Endothelial cell of umbilical vein (primary cell): Measurements from ENCODE around the gene ZNRD2. TPM values are rescaled to one million over a fixed set of nuclear protein-coding genes. Genes with fewer than 3 reads are reported as not detected.

Source experiments
- BruUV-seq: library from RNA; stranded (reverse); fragments of 400-500 nt; replicated peaks from 2 replicates; lab custom pipeline; 2021; lab: Mats Ljungman, UMichigan
- CTCF ChIA-PET: fragments of 300-600, 350-600 bp; sonication (Branson Sonifier 250); formaldehyde crosslinking; loops from one replicate; lab custom pipeline; 2021; ENCODE audit warnings: antibody characterized with exemption, inconsistent platforms; lab: Charles Lee
- POLR2A ChIA-PET: fragments of 300-600, 350-600 bp; sonication (Branson Sonifier 250); formaldehyde crosslinking; loops from one replicate; lab custom pipeline; 2021; ENCODE audit warnings: antibody characterized with exemption, inconsistent platforms; lab: Charles Lee
- DNase-seq: peaks from one replicate; pipeline ENCODE4 v3.0.0-alpha.2; 2011; ENCODE audit warnings: low read depth, low spot score
- FAIRE-seq: peaks from 2 replicates; lab custom pipeline; 2011; peaks lifted over from hg19 to GRCh38; lab: Jason Lieb, UNC
- H2AFZ ChIP-seq: 2 replicates; pipeline ENCODE4 v1.6.0; 2012; ENCODE audit warnings: low read depth, low read length, control low read depth, inconsistent platforms
- H3K27ac ChIP-seq: 2 replicates; pipeline ENCODE4 v1.5.1; 2011; ENCODE audit warnings: low read depth, mild to moderate bottlenecking, control low read depth, low read length, moderate library complexity; ENCODE audit not compliant: insufficient read depth
- H3K27me3 ChIP-seq, 2 experiments: 2 replicates each; pipeline versions ENCODE4 v1.6.0 to v1.6.1; 2011; ENCODE audit warnings: low read length in 2 of 2, mixed read lengths in 1 of 2; ENCODE audit not compliant: control insufficient read depth in 2 of 2, insufficient read depth in 2 of 2
- H3K36me3 ChIP-seq, 2 experiments: 2 replicates in 1 of 2; 3 replicates in 1 of 2; pipeline ENCODE4 v1.5.1; 2011; ENCODE audit warnings: low read length in 2 of 2, mild to moderate bottlenecking in 1 of 2, moderate library complexity in 1 of 2; ENCODE audit not compliant: control insufficient read depth in 2 of 2, insufficient read depth in 2 of 2; ENCODE audit errors: extremely low read depth in 1 of 2
- H3K4me1 ChIP-seq: 3 replicates; pipeline ENCODE4 v1.5.1; 2011; ENCODE audit warnings: mild to moderate bottlenecking, low read length; ENCODE audit not compliant: control insufficient read depth, insufficient read depth; ENCODE audit errors: extremely low read depth
- H3K4me2 ChIP-seq: 2 replicates; pipeline ENCODE4 v1.6.1; 2011; ENCODE audit warnings: low read length, control low read depth, mixed read lengths; ENCODE audit not compliant: insufficient read depth
- H3K4me3 ChIP-seq, 3 experiments: fragments of 200-600 bp in 1 of 3; sonication (generic), shearing (Covaris generic) in 1 of 3; replicated peaks in 1 of 3; 2 replicates each; pipeline ENCODE4 v1.5.1; 2011 to 2016; ENCODE audit warnings: control low read depth in 3 of 3, low read length in 3 of 3, mild to moderate bottlenecking in 2 of 3, inconsistent platforms in 1 of 3, low read depth in 1 of 3, moderate library complexity in 1 of 3; ENCODE audit not compliant: insufficient read depth in 1 of 3
- H3K79me2 ChIP-seq: 2 replicates; pipeline ENCODE4 v1.6.0; 2012; ENCODE audit warnings: low read length, inconsistent platforms; ENCODE audit not compliant: control insufficient read depth, insufficient read depth
- H3K9ac ChIP-seq: replicated peaks from 2 replicates; pipeline ENCODE3; 2011; ENCODE audit warnings: low read length, control low read depth; ENCODE audit not compliant: insufficient read depth; ENCODE audit errors: extremely low read depth
- H3K9me1 ChIP-seq: replicated peaks from 3 replicates; pipeline ENCODE4 v1.6.0; 2011; ENCODE audit warnings: mild to moderate bottlenecking, low read length; ENCODE audit not compliant: control insufficient read depth, insufficient read depth; ENCODE audit errors: extremely low read depth
- H3K9me3 ChIP-seq: replicated peaks from 2 replicates; pipeline ENCODE4 v1.5.1; 2012; ENCODE audit warnings: low read length, inconsistent platforms; ENCODE audit not compliant: control insufficient read depth, insufficient read depth
- H4K20me1 ChIP-seq: replicated peaks from 2 replicates; pipeline ENCODE3; 2011; ENCODE audit warnings: mild to moderate bottlenecking, low read length; ENCODE audit not compliant: control insufficient read depth, insufficient read depth; ENCODE audit errors: extremely low read depth
- CTCF ChIP-seq, 2 donors: IDR thresholded peaks; 1 replicate in 1 of 2; 2 replicates in 1 of 2; pipeline ENCODE4 v1.5.1; 2011; ENCODE audit warnings: low read length in 2 of 2, mild to moderate bottlenecking in 2 of 2, moderate library complexity in 2 of 2, control low read depth in 1 of 2, inconsistent platforms in 1 of 2, low read depth in 1 of 2; ENCODE audit not compliant: insufficient read depth in 1 of 2; ENCODE audit errors: extremely low read depth in 1 of 2
- EZH2 ChIP-seq: IDR thresholded peaks from 2 replicates; pipeline ENCODE4 v1.6.1; 2012; ENCODE audit warnings: borderline replicate concordance, low read depth, mild to moderate bottlenecking, moderate library complexity, low read length, inconsistent platforms; ENCODE audit not compliant: severe bottlenecking
- FOS ChIP-seq: IDR thresholded peaks from 2 replicates; pipeline ENCODE4 v1.6.1; 2011; ENCODE audit warnings: mild to moderate bottlenecking, low read length, moderate library complexity, borderline replicate concordance; ENCODE audit not compliant: insufficient read depth
- GATA2 ChIP-seq: IDR thresholded peaks from 2 replicates; pipeline ENCODE4 v1.7.0; 2011; ENCODE audit warnings: low read depth, mild to moderate bottlenecking, moderate library complexity, mixed read lengths, low read length; ENCODE audit not compliant: insufficient read length, insufficient read depth
- JUN ChIP-seq: IDR thresholded peaks from 2 replicates; pipeline ENCODE4 v1.6.1; 2011; ENCODE audit warnings: borderline replicate concordance, low read depth; ENCODE audit not compliant: insufficient read length, insufficient read depth
- MAX ChIP-seq: IDR thresholded peaks from 2 replicates; pipeline ENCODE4 v1.6.1; 2011; ENCODE audit not compliant: insufficient read depth, insufficient read length
- MYC ChIP-seq: IDR thresholded peaks from one replicate; pipeline ENCODE4 v1.6.1; 2011; ENCODE audit warnings: mild to moderate bottlenecking, low read depth, low read length
- POLR2A ChIP-seq: IDR thresholded peaks from 2 replicates; pipeline ENCODE4 v1.6.1; 2012; ENCODE audit warnings: low read depth, mild to moderate bottlenecking, control low read depth, low read length
- POLR2AphosphoS5 ChIP-seq: IDR thresholded peaks from 2 replicates; pipeline ENCODE4 v1.6.1; 2012; ENCODE audit warnings: low read depth, mild to moderate bottlenecking, control low read depth, low read length, moderate library complexity; ENCODE audit not compliant: insufficient read depth
- dilution Hi-C: fragments of 300-500 bp; cut with MboI; formaldehyde crosslinking; loops from one replicate; pipeline ENCODE4 v1.15.0; 2019; ENCODE audit warnings: low sequenced_read_pairs; ENCODE audit not compliant: extremely low pct_ligation_motif_present
- intact Hi-C: fragments of 100-400 bp; cut with micrococcal nuclease; formaldehyde crosslinking; loops from one replicate; pipeline ENCODE4 v1.10.0; 2022
- polyA plus RNA-seq, 4 experiments: library from polyadenylated mRNA; depleted of rRNA in 3 of 4; stranded (reverse) in 3 of 4; unstranded in 1 of 4; fragments of >200 nt; gene quantifications; 2 replicates each; pipeline versions ENCODE4 v1.2.1 to v1.2.3, GENCODE V29; 2011 to 2012; ENCODE audit warnings: missing spikeins in 1 of 4
- total RNA-seq: library from RNA; stranded (reverse); gene quantifications from 2 replicates; pipeline ENCODE4 v1.2.3, GENCODE V29; 2021

ZNRD2 gene
- total and polyA plus RNA-seq, 2 donors (not counting 3 experiments of a cell fraction or from before 2014, with no cell fraction given), result 40.8 to 96.7 TPM

GRCh38 chr11:65549096-65549495 lies 21.2 kb upstream of the ZNRD2 start:
- Histone ChIP-seq H3K4me3 (no peak overlapping the region), H3K36me3 (peaks cover 0 to 40% of the 10 kb centered on the region in 2 experiments), H3K27me3 (no peaks in the 10 kb centered on the region), H3K9me3 (no peaks in the 10 kb centered on the region), H3K27ac (no peak overlapping the region), H4K20me1 (no peaks in the 10 kb centered on the region), H3K9me1 (no peaks in the 10 kb centered on the region), H3K79me2 (no peaks in the 10 kb centered on the region), H2AFZ (no peak overlapping the region), H3K4me1 (no peaks in the 10 kb centered on the region), H3K4me2 (no peak overlapping the region), H3K9ac (no peak overlapping the region)
- dilution Hi-C loops (no loop called here), intact Hi-C loops (no loop called here)
- DNase-seq (no peak), FAIRE-seq (no peak)
- ChIA-PET CTCF (interaction anchor here (0.7 to 1.6 kb wide), 4 partner anchors 8 to 23 kb away, joined by 3 to 5 read pairs (median 4); partner anchors contain the start of genes FAM89B and ZNRD2), POLR2A (no interaction called here)
- no TSS peak for BruUV-seq
- TF ChIP-seq FOS, result no peak
- no peak for TF ChIP-seq JUN
- no peak for TF ChIP-seq POLR2AphosphoS5
- no peak for TF ChIP-seq CTCF (IDR thresholded peaks at IDR 0.05; ENCODE audit: extremely low read depth in 1 of 2, insufficient read depth in 1 of 2, low read depth in 1 of 2, low read length in 2 of 2)
- no peak for TF ChIP-seq MYC
- TF ChIP-seq GATA2, result no peak
- TF ChIP-seq EZH2, result no peak
- no peak for TF ChIP-seq MAX
- no peak for TF ChIP-seq POLR2A
